GM10266 (cell line): ENCODE results near the gene ADAMTS14.

ENCODE experiments used
- DNase-seq: peaks from one replicate; pipeline ENCODE4 v3.0.0; 2012; ENCODE audit errors: extremely low spot score
- CTCF ChIP-seq: IDR thresholded peaks from 2 replicates; pipeline ENCODE4 v1.5.1; 2012; ENCODE audit warnings: mild to moderate bottlenecking, low read depth; ENCODE audit not compliant: control insufficient read depth, insufficient read depth; ENCODE audit errors: missing control alignments

Gene ADAMTS14

GRCh38 chr10:70776455-70777005 is 104.2 kb downstream of the ADAMTS14 start:
- DNase-seq: no peak
- TF ChIP-seq CTCF: no peak

- no peak for DNase-seq
These were observed 105.0 kb downstream of the ADAMTS14 start for GRCh38 chr10:70777063-70777875.

GRCh38 chr10:70778267-70778924 is 106.1 kb downstream of the ADAMTS14 start:
- DNase-seq: peak; percentile 2
- TF ChIP-seq CTCF: no peak

More at GRCh38 chr10:70777063-70777875, 105.0 kb downstream of the ADAMTS14 start:
- TF ChIP-seq CTCF: no peak

GRCh38 chr10:70779088-70779487 is 106.8 kb downstream of the ADAMTS14 start:
- TF ChIP-seq CTCF: no peak

GRCh38 chr10:70779511-70780369 is 107.4 kb downstream of the ADAMTS14 start:
- no peak for TF ChIP-seq CTCF
- peak; percentile 2 for DNase-seq

More at GRCh38 chr10:70779088-70779487, 106.8 kb downstream of the ADAMTS14 start:
- DNase-seq: peak; percentile 3

- TF ChIP-seq CTCF: no peak
- no peak for DNase-seq
These were observed 108.1 kb downstream of the ADAMTS14 start for GRCh38 chr10:70780370-70780760.
